Measurements from ENCODE around the gene KIAA1143. TPM values are rescaled to one million over a fixed set of nuclear protein-coding genes. Genes with fewer than 3 reads are reported as not detected.

The KIAA1143 gene
- total and polyA plus RNA-seq, 9 of the 15 experiments (the other 6 are each of a cell fraction or from before 2014, with no cell fraction given): 25.6 to 72.0 (median 42.2) TPM

- TF ChIP-seq CLOCK (CRISPR knock-in tag; IDR thresholded peaks at IDR 0.05; ENCODE audit: borderline replicate concordance) (no peak), RAD51 (IDR thresholded peaks at IDR 0.05; ENCODE audit: borderline replicate concordance, low read depth) (0 out of 2 replicates have a peak, but pooled peaks have one; percentile 9), ZNF232 (CRISPR knock-in tag; IDR thresholded peaks at IDR 0.05) (no peak), NFIC (IDR thresholded peaks at IDR 0.05) (peak; percentile 55; the same call in 1 of the 2 replicates), CSDE1 (IDR thresholded peaks at IDR 0.05) (peak; percentile 92), ATF7 (IDR thresholded peaks at IDR 0.05) (peak; percentile 98), ZEB2 (IDR thresholded peaks at IDR 0.05) (no peak), HMGN3 (IDR thresholded peaks at IDR 0.05; ENCODE audit: borderline replicate concordance, extremely low read depth, insufficient read length, low read depth, low read length) (peak; percentile 93), SMARCA4 (IDR thresholded peaks at IDR 0.05) (no peak; the same call in none of the 2 replicates), POLR2AphosphoS2 (IDR thresholded peaks at IDR 0.05; ENCODE audit: low read length) (0 out of 2 replicates have a peak, but pooled peaks have one; percentile 53), IFI16 (CRISPR knock-in tag; IDR thresholded peaks at IDR 0.05) (no peak), GABPA (tag; conservative IDR thresholded peaks at IDR 0.05; ENCODE audit: low read depth) (peak; percentile 70), ZBTB26 (CRISPR knock-in tag; IDR thresholded peaks at IDR 0.05) (0 out of 2 replicates have a peak, but pooled peaks have one; percentile 7), CREM (IDR thresholded peaks at IDR 0.05; ENCODE audit: low read depth) (peak; percentile 99), AFF4 (CRISPR knock-in tag; IDR thresholded peaks at IDR 0.05) (peak; percentile 91), EP300 (IDR thresholded peaks at IDR 0.05; ENCODE audit: low read length) (peak; percentile 56), ZHX1 (conservative IDR thresholded peaks at IDR 0.05; ENCODE audit: low read length) (peak; percentile 97), KAT8 (IDR thresholded peaks at IDR 0.05; ENCODE audit: low read depth) (0 out of 2 replicates have a peak, but pooled peaks have one; percentile 9)
Observed at GRCh38 chr3:44761424-44762169, at the start of gene KIAA1143, which contains the start of gene KIF15 (continued).

Data from K562 (cell line).